ENCODE results near the gene IFNA8. TPM values are rescaled to one million over a fixed set of nuclear protein-coding genes. Genes with fewer than 3 reads are reported as not detected.

IFNA8 gene
- total RNA-seq, 1 experiment from 2014 or later = not detected

DNA sequence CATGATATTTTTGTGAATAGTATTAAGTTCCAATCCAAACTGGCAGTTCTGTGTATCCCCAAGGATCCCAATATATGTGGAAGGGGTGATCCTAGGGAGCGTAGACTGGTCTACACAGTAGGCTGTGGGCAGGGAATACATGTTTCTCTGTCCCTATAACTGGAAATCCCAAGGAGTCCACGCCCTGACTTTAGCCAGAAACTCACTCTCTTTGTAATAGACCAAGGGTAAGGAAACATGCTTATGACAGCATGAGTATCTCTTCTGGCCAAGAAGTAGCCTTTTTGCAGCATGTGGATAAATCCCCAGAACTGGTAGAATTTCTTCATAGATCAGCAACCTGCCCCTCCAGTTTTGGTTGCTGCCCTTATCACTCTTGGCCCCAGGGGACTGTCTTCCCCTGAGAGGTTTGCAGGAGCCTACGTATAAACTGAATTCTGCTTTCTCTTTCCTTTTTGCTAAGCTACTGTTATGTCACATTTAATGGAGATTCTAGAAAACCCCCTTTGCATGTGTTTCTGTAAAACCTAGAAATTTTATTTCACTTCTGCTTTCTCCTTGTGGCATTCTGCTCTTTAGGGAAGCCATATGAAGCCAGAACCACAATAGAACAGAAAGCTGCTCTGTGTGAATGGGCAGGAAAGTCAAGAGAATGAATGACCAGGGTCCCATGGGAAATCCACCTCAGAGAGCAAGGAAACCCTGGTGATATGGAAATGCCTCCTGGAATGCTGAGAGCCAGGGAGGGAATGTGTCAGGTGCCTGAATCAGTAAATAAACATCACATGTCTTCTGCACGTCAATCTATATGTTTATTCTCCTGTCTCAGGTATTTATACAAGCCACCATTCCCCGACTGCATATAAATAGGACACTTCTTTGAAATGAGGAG is 27.2 kb upstream of the IFNA8 start:
- TF ChIP-seq, protein P1, sequence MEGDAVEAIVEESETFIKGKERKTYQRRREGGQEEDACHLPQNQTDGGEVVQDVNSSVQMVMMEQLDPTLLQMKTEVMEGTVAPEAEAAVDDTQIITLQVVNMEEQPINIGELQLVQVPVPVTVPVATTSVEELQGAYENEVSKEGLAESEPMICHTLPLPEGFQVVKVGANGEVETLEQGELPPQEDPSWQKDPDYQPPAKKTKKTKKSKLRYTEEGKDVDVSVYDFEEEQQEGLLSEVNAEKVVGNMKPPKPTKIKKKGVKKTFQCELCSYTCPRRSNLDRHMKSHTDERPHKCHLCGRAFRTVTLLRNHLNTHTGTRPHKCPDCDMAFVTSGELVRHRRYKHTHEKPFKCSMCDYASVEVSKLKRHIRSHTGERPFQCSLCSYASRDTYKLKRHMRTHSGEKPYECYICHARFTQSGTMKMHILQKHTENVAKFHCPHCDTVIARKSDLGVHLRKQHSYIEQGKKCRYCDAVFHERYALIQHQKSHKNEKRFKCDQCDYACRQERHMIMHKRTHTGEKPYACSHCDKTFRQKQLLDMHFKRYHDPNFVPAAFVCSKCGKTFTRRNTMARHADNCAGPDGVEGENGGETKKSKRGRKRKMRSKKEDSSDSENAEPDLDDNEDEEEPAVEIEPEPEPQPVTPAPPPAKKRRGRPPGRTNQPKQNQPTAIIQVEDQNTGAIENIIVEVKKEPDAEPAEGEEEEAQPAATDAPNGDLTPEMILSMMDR (conservative IDR thresholded peaks at IDR 0.05) = no peak
- no peak for DNase-seq
- no peak overlapping the region for H3K18ac ChIP-seq (ENCODE audit: insufficient read length, low read depth, low read length)
- no peaks in the 10 kb centered on the region for H3K79me2 ChIP-seq (ENCODE audit: insufficient read depth, low read length)
- H2BK120ac ChIP-seq (ENCODE audit: low read depth, low read length, poor library complexity, severe bottlenecking) = no peak overlapping the region
- no peaks in the 10 kb centered on the region for H3K9me3 ChIP-seq (ENCODE audit: control insufficient read depth, low read depth, low read length)
- no peak overlapping the region for H2BK5ac ChIP-seq (ENCODE audit: insufficient read length, low read length)
- no peaks in the 10 kb centered on the region for H3K23me2 ChIP-seq (ENCODE audit: insufficient read length, low read depth, low read length, poor library complexity, severe bottlenecking)
- no peak overlapping the region for H3K4me2 ChIP-seq (ENCODE audit: insufficient read depth, insufficient read length, low read length)
- H3K23ac ChIP-seq (ENCODE audit: insufficient read length, low read depth, low read length) = no peak overlapping the region
- no peak overlapping the region for H3T11ph ChIP-seq (ENCODE audit: low read length)
- peaks cover 7% of the 10 kb centered on the region for H3K27me3 Mint-ChIP-seq (ENCODE audit: low read depth)
- H3K27ac Mint-ChIP-seq = peak overlapping the region in 2 of 3 experiments; percentile 36 to 57; a peak in 2 of 7 replicates
- no peak overlapping the region for H3K27ac ChIP-seq (ENCODE audit: insufficient read length, low read depth, low read length)
- no peak overlapping the region for H3K4ac ChIP-seq (ENCODE audit: low read depth, low read length)
- no peak overlapping the region for H2BK15ac ChIP-seq (ENCODE audit: low read depth, low read length)
- no peaks in the 10 kb centered on the region; a peak in 1 of 5 replicates for H3K9me3 Mint-ChIP-seq
- H3K36me3 Mint-ChIP-seq (ENCODE audit: insufficient read depth in 1 of 3, low read depth in 3 of 3) = no peaks in the 10 kb centered on the region
- no peaks in the 10 kb centered on the region for H3K4me1 ChIP-seq (ENCODE audit: insufficient read depth, low read length)
- no peak overlapping the region for H3K14ac ChIP-seq (ENCODE audit: insufficient read depth, low read length)
- no peak overlapping the region for H3K56ac ChIP-seq (ENCODE audit: insufficient read length, low read depth, low read length)
- no peaks in the 10 kb centered on the region for H3K27me3 ChIP-seq (ENCODE audit: insufficient read depth, low read length)
- no peak overlapping the region for H4K5ac ChIP-seq (ENCODE audit: insufficient read length, low read depth, low read length)
- H2BK12ac ChIP-seq (ENCODE audit: insufficient read length, low read depth, low read length) = no peak overlapping the region
- no peak overlapping the region for H3K9ac ChIP-seq (ENCODE audit: extremely low read depth, insufficient read length, low read length)
- H3K4me1 Mint-ChIP-seq = peaks cover 9 to 13% of the 10 kb centered on the region in 2 experiments
- H2BK20ac ChIP-seq (ENCODE audit: low read depth, low read length, poor library complexity, severe bottlenecking) = no peak overlapping the region
- no peak overlapping the region for H2AK5ac ChIP-seq (ENCODE audit: insufficient read length, low read length)
- no peaks in the 10 kb centered on the region for H4K20me1 ChIP-seq (ENCODE audit: control insufficient read depth, insufficient read depth, insufficient read length)
- no CpG with 5 or more reads among the region's 5 CpGs for WGBS (ENCODE audit: extremely low coverage, insufficient read length, low lambda C conversion rate)
- H3K79me1 ChIP-seq (ENCODE audit: insufficient read depth, low read depth, low read length, poor library complexity, severe bottlenecking) = no peaks in the 10 kb centered on the region
- H4K91ac ChIP-seq (ENCODE audit: insufficient read length, low read depth, low read length) = no peak overlapping the region
- no peak overlapping the region for H3K4me3 Mint-ChIP-seq
- no peak overlapping the region for H2AFZ ChIP-seq (ENCODE audit: low read length)
- H4K8ac ChIP-seq (replicated peaks; ENCODE audit: insufficient read length, low read depth, low read length) = no peak overlapping the region
